Measurements from ENCODE around the gene TMEM132C. TPM values are rescaled to one million over a fixed set of nuclear protein-coding genes. Genes with fewer than 3 reads are reported as not detected.

TMEM132C gene
- polyA plus RNA-seq, 1 experiment: not detected

- ChIA-PET POLR2A (no interaction called here), CTCF (no interaction called here)
- DNase-seq (ENCODE audit: low read depth, low spot score): no peak
- peaks cover 46% of the 10 kb centered on the region for H3K9me3 ChIP-seq (ENCODE audit: control insufficient read depth, insufficient read depth, low read length)
- no peak overlapping the region for H3K27ac ChIP-seq (ENCODE audit: low read depth, low read length)
- TF ChIP-seq, protein P1, sequence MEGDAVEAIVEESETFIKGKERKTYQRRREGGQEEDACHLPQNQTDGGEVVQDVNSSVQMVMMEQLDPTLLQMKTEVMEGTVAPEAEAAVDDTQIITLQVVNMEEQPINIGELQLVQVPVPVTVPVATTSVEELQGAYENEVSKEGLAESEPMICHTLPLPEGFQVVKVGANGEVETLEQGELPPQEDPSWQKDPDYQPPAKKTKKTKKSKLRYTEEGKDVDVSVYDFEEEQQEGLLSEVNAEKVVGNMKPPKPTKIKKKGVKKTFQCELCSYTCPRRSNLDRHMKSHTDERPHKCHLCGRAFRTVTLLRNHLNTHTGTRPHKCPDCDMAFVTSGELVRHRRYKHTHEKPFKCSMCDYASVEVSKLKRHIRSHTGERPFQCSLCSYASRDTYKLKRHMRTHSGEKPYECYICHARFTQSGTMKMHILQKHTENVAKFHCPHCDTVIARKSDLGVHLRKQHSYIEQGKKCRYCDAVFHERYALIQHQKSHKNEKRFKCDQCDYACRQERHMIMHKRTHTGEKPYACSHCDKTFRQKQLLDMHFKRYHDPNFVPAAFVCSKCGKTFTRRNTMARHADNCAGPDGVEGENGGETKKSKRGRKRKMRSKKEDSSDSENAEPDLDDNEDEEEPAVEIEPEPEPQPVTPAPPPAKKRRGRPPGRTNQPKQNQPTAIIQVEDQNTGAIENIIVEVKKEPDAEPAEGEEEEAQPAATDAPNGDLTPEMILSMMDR (IDR thresholded peaks at IDR 0.05; ENCODE audit: low read depth, low read length): no peak
- H3K27me3 ChIP-seq (ENCODE audit: control insufficient read depth, insufficient read depth, low read length): no peaks in the 10 kb centered on the region
- H3K4me3 ChIP-seq (ENCODE audit: low read depth, low read length): no peak overlapping the region
Observed at GRCh38 chr12:128337071-128337345, 70.0 kb downstream of the TMEM132C start.

DNA sequence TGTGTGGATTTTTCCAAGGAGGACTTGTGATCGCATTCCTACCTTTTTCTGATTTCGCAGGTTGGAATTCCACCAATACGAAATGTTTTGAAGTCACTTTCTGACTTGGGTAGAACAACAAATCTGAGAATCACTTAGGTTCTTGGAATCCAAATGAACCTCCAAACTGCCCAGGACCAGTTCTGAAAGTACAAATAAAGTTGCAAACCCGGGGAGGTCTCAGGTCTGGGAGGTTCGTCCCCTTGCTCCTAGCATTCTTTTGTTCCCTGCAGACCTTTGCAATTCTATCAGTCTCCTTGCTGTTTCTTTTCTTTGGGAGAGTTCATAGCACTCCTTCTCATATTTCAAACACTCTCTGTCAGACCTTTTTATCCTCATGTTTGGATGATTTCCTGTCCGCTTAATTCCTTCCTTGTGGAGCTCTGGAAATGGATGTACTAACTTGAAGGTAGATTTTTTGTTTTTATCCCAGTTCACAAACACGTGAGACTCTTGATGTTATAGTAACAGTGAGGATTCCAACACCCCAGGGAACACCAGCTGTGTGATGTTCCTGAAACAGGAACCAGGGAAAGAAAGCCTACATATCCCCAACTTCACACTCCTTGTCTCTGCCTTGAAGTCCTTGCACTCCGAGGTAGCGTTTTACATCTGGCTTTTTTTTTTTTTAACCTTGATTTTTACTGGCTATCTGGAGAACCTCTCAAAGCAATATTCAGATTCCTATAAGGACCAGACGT, 70.6 kb downstream of the TMEM132C start:
- TF ChIP-seq, protein P1 (IDR thresholded peaks at IDR 0.05; ENCODE audit: low read depth, low read length): no peak
- ChIA-PET CTCF (no interaction called here), POLR2A (no interaction called here)
- Histone ChIP-seq H3K4me3 (ENCODE audit: low read depth, low read length) (no peak overlapping the region), H3K9me3 (ENCODE audit: control insufficient read depth, insufficient read depth, low read length) (peaks cover 47% of the 10 kb centered on the region), H3K27ac (ENCODE audit: low read depth, low read length) (no peak overlapping the region), H3K27me3 (ENCODE audit: control insufficient read depth, insufficient read depth, low read length) (no peaks in the 10 kb centered on the region)
- no peak for DNase-seq (ENCODE audit: low read depth, low spot score)

GRCh38 chr12:128338386-128339125, 71.6 kb downstream of the TMEM132C start:
- TF ChIP-seq, protein P1 (IDR thresholded peaks at IDR 0.05; ENCODE audit: low read depth, low read length): no peak
- POLR2A ChIA-PET: no interaction called here
- H3K4me3 ChIP-seq (ENCODE audit: low read depth, low read length): no peak overlapping the region
- CTCF ChIA-PET: no interaction called here
- no peaks in the 10 kb centered on the region for H3K27me3 ChIP-seq (ENCODE audit: control insufficient read depth, insufficient read depth, low read length)
- DNase-seq (ENCODE audit: low read depth, low spot score): no peak
- no peak overlapping the region for H3K27ac ChIP-seq (ENCODE audit: low read depth, low read length)
- peaks cover 44% of the 10 kb centered on the region for H3K9me3 ChIP-seq (ENCODE audit: control insufficient read depth, insufficient read depth, low read length)

- POLR2A ChIA-PET: no interaction called here
- TF ChIP-seq, protein P1 (IDR thresholded peaks at IDR 0.05; ENCODE audit: low read depth, low read length): no peak
- CTCF ChIA-PET: no interaction called here
- H3K9me3 ChIP-seq (ENCODE audit: control insufficient read depth, insufficient read depth, low read length): peaks cover 40% of the 10 kb centered on the region
- H3K27ac ChIP-seq (ENCODE audit: low read depth, low read length): no peak overlapping the region
- H3K4me3 ChIP-seq (ENCODE audit: low read depth, low read length): no peak overlapping the region
- no peak for DNase-seq (ENCODE audit: low read depth, low spot score)
- no peaks in the 10 kb centered on the region for H3K27me3 ChIP-seq (ENCODE audit: control insufficient read depth, insufficient read depth, low read length)
Observed at GRCh38 chr12:128339126-128339520, 72.2 kb downstream of the TMEM132C start.

- TF ChIP-seq, protein P1 (IDR thresholded peaks at IDR 0.05; ENCODE audit: low read depth, low read length): no peak
- Histone ChIP-seq H3K27ac (ENCODE audit: low read depth, low read length) (no peak overlapping the region), H3K4me3 (ENCODE audit: low read depth, low read length) (no peak overlapping the region), H3K27me3 (ENCODE audit: control insufficient read depth, insufficient read depth, low read length) (no peaks in the 10 kb centered on the region), H3K9me3 (ENCODE audit: control insufficient read depth, insufficient read depth, low read length) (peaks cover 37% of the 10 kb centered on the region)
- ChIA-PET POLR2A (no interaction called here), CTCF (no interaction called here)
- DNase-seq (ENCODE audit: low read depth, low spot score): no peak
Observed at GRCh38 chr12:128339631-128340030, 72.7 kb downstream of the TMEM132C start.

Measured in AG04450 (cell line).